HAP-1 (cell line): ENCODE measurements around the gene ZSWIM5.
A peak's percentile ranks its signal among the peaks of the same experiment; 100 is the strongest.

Experiments used
- DNase-seq, 2 experiments: peaks; one replicate each; pipeline ENCODE4 v3.0.0-alpha.2; 2016 to 2020; ENCODE audit warnings: low spot score in 2 of 2
- H3K27me3 ChIP-seq: fragments of 250-450 bp; sonication (Bioruptor Pico); 2 replicates; pipeline ENCODE4 v1.5.1; 2020; ENCODE audit warnings: low read depth, mild to moderate bottlenecking, moderate library complexity
- H3K36me3 ChIP-seq: fragments of 250-450 bp; sonication (Bioruptor Pico); replicated peaks from 2 replicates; pipeline ENCODE4 v1.5.1; 2020; ENCODE audit warnings: mild to moderate bottlenecking
- H3K4me1 ChIP-seq: fragments of 250-450 bp; sonication (Bioruptor Pico); 2 replicates; pipeline ENCODE4 v1.5.1; 2020; ENCODE audit warnings: mild to moderate bottlenecking
- H3K4me3 ChIP-seq: fragments of 250-450 bp; sonication (Bioruptor Pico); 2 replicates; pipeline ENCODE4 v1.5.1; 2020; ENCODE audit warnings: mild to moderate bottlenecking, moderate library complexity
- H3K9me3 ChIP-seq: fragments of 250-450 bp; sonication (Bioruptor Pico); 2 replicates; pipeline ENCODE4 v1.5.1; 2020; ENCODE audit warnings: mild to moderate bottlenecking, moderate library complexity
- in situ Hi-C: fragments of 300-500 bp; cut with MboI; formaldehyde crosslinking; loops from 3 replicates; pipeline ENCODE4 v1.14.3; 2020; ENCODE audit warnings: low sequenced_read_pairs, inconsistent platforms, mixed read lengths

Gene ZSWIM5

DNA sequence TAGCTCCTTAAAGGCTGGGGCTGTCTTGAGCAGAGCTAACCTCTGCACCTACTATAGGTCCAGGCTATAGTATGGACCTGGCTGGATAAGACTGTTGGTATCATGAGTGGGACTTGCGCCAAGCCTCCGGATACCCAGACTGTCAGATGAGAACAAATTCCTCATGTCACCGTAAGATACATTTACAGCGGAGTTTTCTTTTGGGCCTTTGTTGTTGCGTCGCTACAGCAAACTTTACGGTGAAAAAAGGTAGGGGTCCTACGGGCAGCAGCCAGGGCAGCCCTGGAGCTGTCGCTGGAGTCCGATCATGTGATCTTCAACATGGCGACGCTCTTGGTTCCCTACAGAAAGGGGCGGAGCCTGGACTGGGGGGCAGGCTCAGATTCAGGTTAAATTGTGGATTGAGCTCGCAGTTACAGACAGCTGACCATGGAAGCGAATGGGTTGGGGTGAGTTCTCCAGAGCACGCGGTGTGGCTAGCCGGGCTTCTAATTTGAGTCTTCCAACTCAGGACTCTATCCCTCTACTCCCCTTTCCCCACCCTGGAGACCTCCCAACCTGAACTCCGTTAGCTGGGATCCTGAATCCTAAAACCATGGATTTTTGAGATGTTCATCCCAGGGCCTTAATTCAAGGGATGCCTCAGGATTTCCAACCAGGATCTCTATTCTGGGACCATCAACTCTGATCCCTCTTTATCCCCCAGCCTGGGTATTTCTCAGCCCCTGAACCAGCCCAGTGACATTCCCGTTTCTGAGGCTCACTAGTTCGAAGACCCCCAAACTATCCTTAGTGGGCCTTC, 194.4 kb downstream of the ZSWIM5 start, which contains the start of gene UROD:
Gene UROD, plus strand, starts transcription at position 418 of the 802 bp plus-strand sequence. Its CDS starts 12 bp downstream, at position 430.
- in situ Hi-C loops, result loop anchor here (5.0 to 10.0 kb wide), 4 partner anchors 175 to 563 kb away; partner anchors contain the start of gene TESK2
- peaks cover 18% of the 10 kb centered on the region for H3K36me3 ChIP-seq

DNA sequence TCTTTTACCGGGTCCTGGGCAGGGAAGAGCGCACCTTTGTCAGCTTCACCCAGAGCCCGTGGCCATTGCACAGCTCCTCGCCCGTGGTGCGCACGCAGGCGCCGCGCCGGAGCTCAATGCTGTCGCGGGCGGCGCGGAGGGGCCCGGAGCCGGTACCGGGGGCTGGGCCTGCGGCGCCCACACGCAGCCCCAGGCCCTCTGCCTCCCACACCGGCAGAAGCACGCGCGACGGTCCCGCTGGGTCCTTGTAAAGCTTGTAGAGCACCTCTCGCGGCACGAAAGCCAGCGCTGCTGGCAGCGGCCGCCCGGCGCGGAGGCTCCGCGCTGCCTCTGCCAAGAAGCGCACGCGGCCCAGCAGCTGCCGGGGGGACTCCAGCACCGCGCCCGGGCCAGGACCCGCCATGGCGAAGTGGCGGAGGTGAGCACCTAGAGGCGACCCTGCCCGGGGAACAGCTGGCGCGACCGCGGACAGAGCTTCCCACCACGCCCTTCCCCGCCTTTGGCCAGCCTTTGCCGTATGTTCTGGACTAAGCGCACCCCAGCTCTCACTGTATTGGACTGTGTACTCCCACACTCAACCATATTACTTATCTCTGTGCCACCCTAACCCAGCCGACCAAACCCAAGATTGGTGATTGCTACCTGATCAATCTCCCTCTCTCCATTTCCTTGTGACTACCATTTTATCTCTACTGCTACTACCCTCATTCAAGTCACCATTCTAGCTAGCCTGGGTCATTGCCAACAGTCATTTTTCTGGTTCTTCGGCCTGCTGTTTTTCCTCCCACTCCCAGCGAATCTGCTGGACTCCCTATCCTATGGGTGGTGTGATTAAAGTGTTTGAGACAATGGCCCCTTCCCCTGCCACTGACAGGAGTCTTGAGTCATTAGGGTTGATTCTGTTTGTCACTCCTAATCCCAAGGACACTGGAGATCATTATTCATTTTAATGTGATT, 195.3 kb downstream of the ZSWIM5 start, which contains the start of gene HECTD3:
Gene HECTD3, minus strand, starts transcription at position 470 of the 957 bp plus-strand sequence. Its CDS starts 67 bp downstream, at position 403.
- peak; percentile 88 to 89 for DNase-seq
- Histone ChIP-seq H3K36me3 (peaks cover 22% of the 10 kb centered on the region), H3K27me3 (no peaks in the 10 kb centered on the region), H3K4me1 (peaks cover 11% of the 10 kb centered on the region), H3K9me3 (no peaks in the 10 kb centered on the region), H3K4me3 (peak within 1 kb of the TSS; percentile 56)
- in situ Hi-C loops, result loop anchor here (5.0 to 10.0 kb wide), 4 partner anchors 174 to 564 kb away; partner anchors contain the start of gene TESK2

More for the DNA sequence above, 194.4 kb downstream of the ZSWIM5 start, which contains the start of gene UROD:
- Histone ChIP-seq H3K27me3 (no peaks in the 10 kb centered on the region), H3K4me1 (peaks cover 11% of the 10 kb centered on the region), H3K4me3 (peak within 1 kb of the TSS; percentile 56), H3K9me3 (no peaks in the 10 kb centered on the region)
- peak; percentile 97 to 98 for DNase-seq

DNA sequence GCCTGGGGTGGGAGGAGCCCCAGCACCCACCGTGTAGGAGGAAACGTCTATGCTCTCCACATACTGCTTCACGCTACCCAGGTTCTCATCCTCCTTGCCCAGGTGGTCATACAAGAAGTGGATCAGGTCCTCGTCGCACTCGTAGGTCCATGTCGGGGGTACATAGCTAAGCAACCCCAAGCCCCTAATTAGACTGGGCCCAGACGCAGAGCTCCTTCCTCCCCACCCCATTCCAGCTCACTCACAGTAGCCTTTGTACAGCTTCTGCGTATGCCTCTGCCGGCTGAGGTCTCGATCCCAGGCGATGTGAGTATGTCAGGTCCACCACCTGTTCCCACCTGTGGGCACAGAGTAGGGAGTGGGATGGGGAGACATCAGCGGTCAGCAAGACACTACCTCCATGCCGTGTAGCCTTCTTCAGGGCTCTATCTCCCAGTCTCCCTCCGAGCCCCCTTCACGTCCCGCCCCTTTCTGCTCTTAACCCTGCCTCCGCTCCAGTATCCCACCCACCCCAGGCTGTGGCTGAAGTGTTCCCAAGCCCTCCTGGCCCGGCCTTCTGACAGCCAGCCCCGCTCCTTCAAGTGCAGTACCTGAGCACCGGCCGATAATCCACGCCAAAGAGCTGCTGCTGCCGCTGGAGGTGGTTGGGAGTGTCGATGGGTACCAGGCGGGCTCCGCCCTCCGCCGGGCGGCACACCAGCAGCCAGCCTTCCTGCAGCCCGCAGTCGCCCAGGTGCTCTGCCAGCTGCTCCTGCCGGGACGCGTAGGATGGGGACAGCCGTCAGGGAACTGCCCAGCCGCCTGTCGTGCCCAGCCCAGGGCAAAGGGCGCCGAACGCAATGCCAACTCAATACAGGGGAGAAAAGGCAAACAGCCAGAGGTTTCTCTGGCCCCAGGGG, 196.2 kb downstream of the ZSWIM5 start:
- peaks cover 11% of the 10 kb centered on the region for H3K4me1 ChIP-seq
- no peaks in the 10 kb centered on the region for H3K9me3 ChIP-seq
- peaks cover 30% of the 10 kb centered on the region for H3K36me3 ChIP-seq
- DNase-seq, result peak; percentile 7 to 37
- peak overlapping the region; percentile 56 for H3K4me3 ChIP-seq
- no peaks in the 10 kb centered on the region for H3K27me3 ChIP-seq
- in situ Hi-C loops, result loop anchor here (5.0 to 10.0 kb wide), 4 partner anchors 173 to 565 kb away; partner anchors contain the start of gene TESK2

DNA sequence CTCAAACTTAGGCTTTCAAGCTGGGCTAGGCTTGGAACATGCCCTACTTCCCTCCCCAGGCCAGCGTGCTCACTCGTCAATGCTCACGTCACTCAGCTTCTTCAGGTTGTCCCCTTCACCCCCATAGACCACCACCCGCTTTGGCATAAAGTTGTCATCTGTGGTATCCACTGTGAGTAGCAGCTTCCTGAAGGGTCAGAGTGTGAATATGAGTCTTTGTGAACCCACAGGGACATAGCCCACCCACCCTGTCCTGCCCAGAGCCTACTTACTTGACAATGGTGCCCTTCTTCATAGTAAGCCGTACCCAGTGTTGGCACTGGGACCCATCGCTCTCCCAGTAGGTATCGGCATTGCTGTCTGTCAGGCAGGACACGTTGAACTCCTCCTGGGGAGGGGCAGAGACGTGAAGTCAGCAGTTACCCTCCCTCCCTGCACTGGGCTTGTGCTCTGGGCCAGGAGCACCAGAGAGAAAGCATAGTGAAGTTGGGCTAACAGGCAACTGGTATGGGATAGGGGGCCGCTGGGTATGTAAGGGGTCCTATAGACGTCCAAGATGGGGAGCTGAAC, 197.0 kb downstream of the ZSWIM5 start:
- no peak overlapping the region for H3K4me3 ChIP-seq

DNA sequence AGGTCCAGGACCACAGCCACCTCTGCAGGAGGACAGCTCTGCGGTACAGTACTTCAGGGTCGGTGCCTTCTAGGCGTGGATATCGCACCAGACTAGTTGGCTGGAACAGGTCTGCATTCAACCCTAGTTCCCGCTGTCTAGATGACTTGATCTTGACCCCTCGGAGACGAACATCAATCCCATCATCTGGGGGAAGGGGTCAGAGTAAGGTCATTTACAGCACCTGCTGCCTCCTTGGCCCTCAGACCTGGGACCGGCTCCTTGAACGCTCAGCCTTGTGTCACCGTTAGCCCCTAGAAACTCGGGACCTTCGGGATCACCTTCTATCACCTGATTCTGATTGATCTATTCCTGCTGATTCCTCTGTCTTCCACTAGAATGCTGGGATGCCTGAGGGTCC, 197.9 kb downstream of the ZSWIM5 start:
- no peaks in the 10 kb centered on the region for H3K9me3 ChIP-seq
- H3K36me3 ChIP-seq, result peaks cover 32% of the 10 kb centered on the region
- no peak for DNase-seq
- peaks cover 11% of the 10 kb centered on the region for H3K4me1 ChIP-seq
- in situ Hi-C loops, result no loop called here
- no peak overlapping the region for H3K4me3 ChIP-seq
- no peaks in the 10 kb centered on the region for H3K27me3 ChIP-seq

More for the DNA sequence above, 197.0 kb downstream of the ZSWIM5 start:
- Histone ChIP-seq H3K36me3 (peaks cover 30% of the 10 kb centered on the region), H3K4me1 (peaks cover 11% of the 10 kb centered on the region), H3K9me3 (no peaks in the 10 kb centered on the region), H3K27me3 (no peaks in the 10 kb centered on the region)
- DNase-seq, result no peak
- in situ Hi-C loops, result no loop called here

DNA sequence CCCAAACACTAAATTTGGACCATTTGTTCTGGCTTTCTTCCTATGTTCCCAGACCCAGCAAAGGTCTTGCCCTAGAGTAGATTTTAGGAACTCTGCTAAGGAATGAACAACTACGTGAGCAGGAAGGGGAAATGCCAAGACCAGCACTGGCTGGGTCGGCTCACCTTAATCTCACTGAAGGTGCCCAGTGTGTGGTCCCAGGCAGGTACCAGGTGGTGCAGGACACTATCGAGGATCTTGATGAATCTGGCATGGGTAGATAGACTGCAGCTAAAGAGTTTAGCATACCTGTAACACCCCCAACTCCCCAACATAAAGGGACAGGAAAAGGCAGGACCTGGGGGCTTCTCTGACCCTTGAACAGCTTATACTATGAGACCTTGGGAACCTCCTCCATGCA, 198.3 kb downstream of the ZSWIM5 start:
- no peak for DNase-seq
- H3K9me3 ChIP-seq, result no peaks in the 10 kb centered on the region
- no peaks in the 10 kb centered on the region for H3K27me3 ChIP-seq
- H3K4me3 ChIP-seq, result no peak overlapping the region
- in situ Hi-C loops, result no loop called here
- peaks cover 9% of the 10 kb centered on the region for H3K4me1 ChIP-seq
- H3K36me3 ChIP-seq, result peaks cover 35% of the 10 kb centered on the region

DNA sequence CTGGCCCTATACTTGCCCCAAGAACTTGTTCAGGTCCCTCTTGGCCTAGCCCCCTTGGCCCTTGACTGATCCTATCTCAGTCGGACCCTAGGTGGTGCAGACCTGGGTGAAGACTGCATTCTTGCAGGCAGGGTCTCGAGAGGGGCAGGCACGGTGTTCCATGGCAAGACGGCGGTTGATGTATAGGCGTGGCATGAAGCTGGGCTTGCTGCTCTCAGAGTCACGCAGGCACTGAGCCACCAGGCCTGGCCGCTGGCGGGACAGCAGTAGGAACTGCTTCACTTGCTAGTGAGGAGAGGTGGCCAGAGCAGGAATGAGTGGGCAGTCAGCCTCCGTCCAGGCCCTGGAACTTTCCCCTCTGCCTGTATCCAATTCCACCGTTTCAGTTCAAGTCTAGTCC, 199.1 kb downstream of the ZSWIM5 start:
- peaks cover 9% of the 10 kb centered on the region for H3K4me1 ChIP-seq
- H3K27me3 ChIP-seq, result no peaks in the 10 kb centered on the region
- H3K9me3 ChIP-seq, result no peaks in the 10 kb centered on the region
- no peak overlapping the region for H3K4me3 ChIP-seq
- DNase-seq, result no peak
- H3K36me3 ChIP-seq, result peaks cover 40% of the 10 kb centered on the region
- in situ Hi-C loops, result no loop called here

DNA sequence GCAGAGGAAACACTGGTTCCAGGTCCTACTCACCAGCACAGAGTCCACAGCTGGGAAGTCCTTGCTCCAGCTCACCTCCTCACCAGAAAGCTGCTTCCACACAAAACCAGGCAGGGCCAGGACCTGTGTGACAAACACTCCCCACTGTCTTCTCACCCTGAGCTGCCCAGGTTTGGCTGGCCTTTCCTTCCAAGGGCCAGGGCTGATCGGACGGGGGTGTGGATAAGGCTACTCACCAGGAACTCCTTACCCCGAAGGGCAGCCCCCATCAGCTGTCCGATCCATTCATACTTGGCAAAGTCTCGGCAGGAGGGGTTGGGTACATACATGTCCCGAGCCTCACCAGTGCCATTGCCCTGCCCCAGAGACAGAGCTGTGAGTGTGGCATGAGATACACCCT, 200.6 kb downstream of the ZSWIM5 start:
- Histone ChIP-seq H3K27me3 (no peaks in the 10 kb centered on the region), H3K9me3 (no peaks in the 10 kb centered on the region), H3K4me1 (peaks cover 3% of the 10 kb centered on the region; the same call in 1 of the 2 replicates), H3K36me3 (peaks cover 40% of the 10 kb centered on the region), H3K4me3 (no peak overlapping the region)
- DNase-seq, result no peak
- in situ Hi-C loops, result no loop called here

DNA sequence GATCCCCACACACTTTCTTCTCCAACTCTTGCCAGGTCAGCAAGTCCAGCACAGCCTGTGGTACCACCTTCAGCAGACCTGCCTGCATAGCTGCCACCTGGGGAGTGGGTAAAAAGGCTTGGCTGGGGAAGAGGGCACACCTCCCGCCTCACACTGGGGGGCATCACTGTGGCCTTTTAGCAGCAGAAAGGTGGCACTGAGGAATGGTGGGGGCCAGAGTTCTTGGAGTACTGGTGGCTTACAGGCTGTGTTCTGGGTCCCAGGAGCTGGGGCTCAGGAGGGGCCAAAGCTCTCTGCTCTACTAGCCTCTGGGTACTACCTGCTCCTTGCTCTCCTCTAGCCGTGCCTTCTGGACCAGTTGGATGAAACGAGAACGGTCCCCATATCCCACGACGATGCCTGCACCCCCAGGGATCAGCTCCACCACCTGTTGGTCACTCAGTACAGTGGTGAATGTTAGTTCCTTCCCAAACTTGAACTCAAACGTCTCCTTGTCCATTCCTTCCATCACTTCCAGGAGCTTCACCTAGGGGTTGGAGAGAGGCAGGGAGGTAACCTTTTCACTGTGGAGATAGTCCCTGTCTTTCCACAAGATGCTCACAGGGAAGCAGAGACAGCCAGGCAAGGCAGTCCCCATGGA, 202.0 kb downstream of the ZSWIM5 start:
- Histone ChIP-seq H3K36me3 (peaks cover 40% of the 10 kb centered on the region), H3K9me3 (no peaks in the 10 kb centered on the region), H3K4me1 (peaks cover 4% of the 10 kb centered on the region; the same call in 1 of the 2 replicates), H3K4me3 (no peak overlapping the region), H3K27me3 (no peaks in the 10 kb centered on the region)
- no peak for DNase-seq
- in situ Hi-C loops, result no loop called here

DNA sequence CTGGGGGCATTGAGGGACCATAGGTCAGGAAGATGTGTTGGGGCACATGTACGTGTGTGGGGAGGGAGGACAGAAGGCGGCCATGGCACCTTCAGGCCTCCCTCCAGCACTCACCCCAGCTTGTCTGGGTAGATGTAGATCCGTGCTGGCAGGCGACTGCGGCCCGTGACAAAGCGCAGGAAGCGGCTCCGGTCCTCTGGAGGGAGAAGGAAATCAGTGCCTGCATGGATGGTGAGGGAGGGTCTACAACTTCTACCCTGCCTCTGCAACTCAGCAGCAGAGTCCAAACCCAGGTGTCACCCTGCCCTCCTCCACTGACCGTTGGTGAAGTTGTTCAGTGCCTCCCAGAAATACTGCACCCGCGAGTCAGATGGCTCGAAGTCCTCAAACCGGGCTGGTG, 202.7 kb downstream of the ZSWIM5 start:
- H3K4me3 ChIP-seq, result no peak overlapping the region
- peaks cover 40% of the 10 kb centered on the region for H3K36me3 ChIP-seq
- H3K9me3 ChIP-seq, result no peaks in the 10 kb centered on the region
- peaks cover 4% of the 10 kb centered on the region; the same call in 1 of the 2 replicates for H3K4me1 ChIP-seq
- H3K27me3 ChIP-seq, result no peaks in the 10 kb centered on the region
- DNase-seq, result no peak
- in situ Hi-C loops, result no loop called here

DNA sequence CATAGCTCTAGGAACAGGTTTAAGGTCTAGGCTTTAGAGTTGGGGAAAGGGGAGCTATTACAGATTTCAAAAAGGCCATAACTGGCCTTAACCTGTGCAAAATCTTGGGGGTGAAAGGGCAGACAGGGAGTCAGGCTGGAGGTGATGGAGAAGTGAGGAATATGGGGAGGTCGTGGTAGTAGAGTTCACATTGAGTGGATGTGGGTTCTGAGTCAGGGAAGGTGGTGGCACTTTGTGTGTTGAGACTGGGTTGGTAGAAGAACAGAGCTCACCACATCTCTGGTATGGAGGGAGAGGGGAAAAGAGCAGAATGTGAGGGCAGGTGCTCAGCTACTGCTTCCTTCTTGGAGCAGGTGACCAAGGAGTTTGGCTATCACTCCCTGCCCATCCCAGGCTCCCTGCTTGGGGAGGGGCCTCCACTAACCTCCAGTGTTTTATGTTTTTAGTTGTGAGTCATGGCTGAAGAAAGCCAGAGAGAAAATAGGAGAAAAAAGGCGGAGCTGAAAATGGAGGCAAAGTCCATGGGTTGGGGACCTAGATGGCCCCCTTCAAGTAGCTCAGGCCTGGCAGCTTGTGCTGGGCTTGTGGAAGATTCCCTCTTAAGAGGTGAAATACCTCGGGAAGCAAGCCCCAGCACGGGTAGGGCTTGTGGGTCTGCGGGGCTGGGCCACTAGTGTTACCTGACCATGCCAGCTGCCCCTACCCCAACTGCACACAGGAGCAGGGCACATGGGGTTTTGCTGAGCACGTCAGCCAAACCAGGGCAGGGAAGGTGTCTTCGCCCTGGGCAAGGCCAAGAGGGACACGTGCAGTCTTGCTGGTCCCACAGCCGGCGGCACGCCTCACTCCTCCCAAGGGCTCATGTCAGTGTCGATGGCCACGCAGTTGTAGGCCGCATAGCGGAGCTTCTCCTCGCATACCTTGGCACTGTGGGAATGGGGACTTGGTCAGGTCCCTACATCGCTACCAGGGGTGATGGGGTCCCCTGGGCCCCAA, 203.5 kb downstream of the ZSWIM5 start:
- in situ Hi-C loops, result no loop called here
- Histone ChIP-seq H3K36me3 (peaks cover 40% of the 10 kb centered on the region), H3K27me3 (no peaks in the 10 kb centered on the region), H3K9me3 (no peaks in the 10 kb centered on the region), H3K4me3 (no peak overlapping the region), H3K4me1 (peaks cover 4% of the 10 kb centered on the region; the same call in 1 of the 2 replicates)
- no peak for DNase-seq
